HG02973 (cell line): Measurements from ENCODE around the gene PGAP1.

ENCODE experiments used
- ATAC-seq: cut with Tn5 transposase; IDR thresholded peaks from one replicate; pipeline ENCODE4 v1.9.1; 2021; ENCODE audit warnings: moderate library complexity; ENCODE audit not compliant: unreplicated experiment

The PGAP1 gene

GRCh38 chr2:196926562-196927375 is at the start of gene PGAP1:
PGAP1 (minus strand) TSS chr2:196926707; CDS start chr2:196926616, 91 bp downstream.
- ATAC-seq: peak; percentile 86

GRCh38 chr2:196974970-196975369 is 48.5 kb upstream of the PGAP1 start:
- ATAC-seq: no peak

DNA sequence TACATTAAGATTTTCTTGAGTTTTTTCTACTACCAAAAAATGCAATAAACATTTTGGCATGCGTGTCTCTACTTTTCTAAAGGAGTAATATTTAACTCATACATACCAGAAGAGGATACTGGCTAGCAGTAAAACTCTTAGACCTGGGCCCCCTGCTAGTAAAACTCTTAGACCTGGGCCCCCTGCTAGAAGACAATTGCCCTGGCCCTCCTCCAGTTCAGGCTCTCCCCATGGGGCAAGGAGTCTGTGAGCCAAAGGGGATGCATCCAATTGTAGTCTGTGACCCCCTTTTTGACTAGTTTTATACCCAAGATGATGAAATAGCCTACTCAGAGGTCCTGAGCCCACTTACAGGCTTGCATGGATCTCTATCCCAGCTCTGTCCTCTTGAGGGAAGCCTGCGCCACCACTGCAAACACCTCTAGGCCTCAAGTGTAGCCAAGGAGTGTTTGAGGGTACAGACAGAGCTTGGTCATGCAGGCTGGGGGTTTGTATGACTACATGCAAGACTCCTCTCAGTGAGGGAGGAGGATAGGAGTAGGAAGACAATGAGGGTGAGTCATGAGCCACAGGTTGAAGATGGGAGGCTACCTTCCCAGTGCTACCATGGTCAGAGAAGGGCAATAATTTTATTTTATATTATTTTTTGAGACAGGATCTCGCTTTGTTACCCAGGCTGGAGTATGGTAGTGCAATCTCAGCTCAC is 45.2 kb upstream of the PGAP1 start:
- no peak for ATAC-seq

GRCh38 chr2:196970099-196970498 is 43.6 kb upstream of the PGAP1 start:
- no peak for ATAC-seq

- no peak for ATAC-seq
Observed at GRCh38 chr2:196968516-196968915, 42.0 kb upstream of the PGAP1 start.

- ATAC-seq: no peak
Observed at GRCh38 chr2:196967775-196968174, 41.3 kb upstream of the PGAP1 start.

GRCh38 chr2:196967116-196967515 is 40.6 kb upstream of the PGAP1 start:
- ATAC-seq: no peak

DNA sequence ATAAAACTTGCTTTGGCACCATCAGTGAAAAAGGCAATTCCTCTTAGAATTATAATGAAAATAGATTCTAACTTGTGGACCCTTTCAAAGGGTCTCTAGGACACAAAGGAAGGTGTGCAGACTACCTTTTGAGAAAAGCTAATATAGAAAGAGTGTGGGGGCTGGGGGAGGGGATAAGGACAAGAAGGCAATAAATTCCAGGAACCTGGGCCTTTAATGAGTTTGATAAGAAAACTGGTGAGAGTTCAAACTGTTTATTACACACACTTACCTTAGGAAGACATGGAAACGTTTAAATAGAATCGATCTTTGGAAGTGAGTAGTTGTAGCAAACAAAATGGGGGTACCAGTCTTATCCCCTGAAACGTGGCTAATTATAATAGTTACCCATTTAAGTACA is 39.6 kb upstream of the PGAP1 start:
- no peak for ATAC-seq

GRCh38 chr2:196965651-196966050 is 39.1 kb upstream of the PGAP1 start:
- ATAC-seq: no peak

- no peak for ATAC-seq
Observed at GRCh38 chr2:196963961-196964360, 37.5 kb upstream of the PGAP1 start.

DNA sequence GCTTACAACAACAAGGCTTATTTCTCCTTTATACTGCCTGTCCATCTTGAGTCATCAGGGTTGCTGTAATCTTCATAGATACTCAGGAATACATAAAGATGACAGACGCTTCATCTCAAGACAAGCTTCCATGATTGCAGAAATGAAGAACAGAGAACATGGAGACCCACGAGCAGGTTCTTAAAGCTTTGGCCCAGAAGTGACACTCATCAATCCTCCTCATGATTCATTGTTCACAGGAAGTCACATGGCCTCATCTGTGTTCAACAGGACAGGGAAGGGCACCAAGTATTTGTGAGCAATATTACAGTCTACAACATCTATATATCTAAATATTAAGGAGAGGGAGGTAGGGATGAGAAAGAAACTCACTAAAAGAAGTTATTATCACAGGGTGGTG is 36.5 kb upstream of the PGAP1 start:
- no peak for ATAC-seq

DNA sequence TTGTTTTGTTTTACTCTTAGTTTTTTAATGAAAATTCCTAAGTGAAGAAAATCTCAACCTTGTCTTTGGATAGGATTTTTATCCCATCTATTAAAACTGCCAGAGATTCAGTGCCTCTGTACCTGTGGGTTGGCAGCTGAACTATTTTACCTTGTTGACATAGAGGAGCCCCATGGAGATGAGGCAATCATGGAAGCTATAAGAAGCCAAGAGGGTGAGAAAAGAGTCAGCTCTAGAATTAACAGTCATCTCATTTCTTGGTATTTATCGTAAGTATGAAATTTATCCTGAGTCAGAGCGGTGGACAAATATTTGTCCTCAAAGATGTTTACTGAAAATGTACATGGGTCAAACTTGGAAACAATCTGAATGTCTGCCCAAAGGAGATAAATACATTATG is 35.8 kb upstream of the PGAP1 start:
- no peak for ATAC-seq

- peak; percentile 98 for ATAC-seq
Observed at GRCh38 chr2:196961889-196962288, 35.4 kb upstream of the PGAP1 start.

DNA sequence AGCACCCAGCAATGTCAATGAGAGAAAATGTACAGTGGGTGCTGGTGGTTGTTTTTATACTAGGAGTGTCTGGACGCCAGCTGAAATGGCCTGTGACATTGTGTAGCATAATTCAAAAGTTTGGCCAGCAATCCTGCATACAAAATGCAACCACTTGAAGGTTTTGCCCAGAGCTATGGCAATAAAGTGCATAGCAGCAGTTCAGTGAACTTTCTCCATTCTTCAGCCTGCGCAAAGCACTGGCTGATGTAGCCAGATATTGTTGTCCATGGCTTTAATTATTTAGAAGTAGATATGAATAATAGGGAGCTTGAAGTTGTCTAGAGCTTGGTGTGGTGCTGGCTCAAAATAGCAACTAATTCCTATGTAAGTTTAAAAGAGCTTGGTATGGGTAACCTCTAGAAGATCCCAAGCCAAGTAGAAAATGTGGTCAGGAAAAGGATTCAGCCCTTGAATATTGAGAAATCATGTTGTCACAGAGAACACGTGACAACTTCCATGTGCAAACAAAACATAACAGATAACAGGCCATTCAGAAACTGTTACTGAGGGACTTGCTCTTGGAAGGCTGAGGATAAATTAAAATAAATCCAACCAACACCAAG is 33.3 kb upstream of the PGAP1 start:
- no peak for ATAC-seq

DNA sequence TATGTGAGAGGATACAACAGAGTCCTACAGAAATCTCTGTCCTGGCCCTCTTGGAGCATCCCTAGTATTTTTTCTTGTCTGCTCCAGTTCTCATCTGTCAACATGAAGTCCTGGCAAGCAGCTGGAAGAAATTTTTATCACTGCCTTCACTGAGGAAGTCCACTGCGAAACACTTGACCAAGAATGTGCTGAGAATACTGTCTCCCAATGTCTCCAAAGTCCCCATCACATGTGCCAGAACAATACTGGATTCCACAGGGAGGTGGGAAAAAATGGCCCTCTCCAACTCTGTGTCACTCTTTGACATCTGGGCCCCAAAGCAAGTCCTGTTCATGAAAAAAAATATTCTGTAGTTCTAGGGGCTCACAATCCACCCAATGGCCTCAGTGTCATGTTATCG is 32.8 kb upstream of the PGAP1 start:
- ATAC-seq: no peak

DNA sequence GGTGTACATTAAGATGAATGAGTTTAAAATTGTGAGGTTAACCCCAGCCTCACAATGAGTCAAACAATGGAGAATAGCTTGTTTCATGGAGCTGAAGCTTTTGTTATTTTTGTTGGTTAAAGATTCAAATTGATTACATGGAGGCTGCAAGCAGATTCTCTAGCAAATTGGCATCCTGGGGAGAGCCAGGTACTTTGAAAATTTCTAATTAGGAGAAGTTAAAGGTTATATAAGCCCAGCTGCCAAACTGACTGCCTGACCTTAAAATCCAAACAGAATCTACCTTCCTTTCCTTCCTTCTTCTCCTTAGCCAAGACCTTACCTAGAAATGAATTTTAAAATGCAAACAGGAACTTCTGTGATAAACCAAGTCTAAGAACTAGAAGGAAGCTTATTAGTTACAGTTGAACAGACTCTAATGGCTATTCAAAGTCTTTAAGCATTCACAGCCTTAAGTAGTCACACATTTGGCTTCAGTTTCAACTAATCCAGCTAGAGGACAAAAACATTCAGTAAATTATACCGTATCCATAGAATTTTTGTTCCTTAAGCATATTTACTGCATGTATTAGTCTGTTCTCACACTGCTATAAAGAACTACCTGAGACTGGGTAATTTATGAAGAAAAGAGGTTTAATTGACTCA is 31.5 kb upstream of the PGAP1 start:
- ATAC-seq: no peak

- no peak for ATAC-seq
Observed at GRCh38 chr2:196957442-196957841, 30.9 kb upstream of the PGAP1 start.

- no peak for ATAC-seq
Observed at GRCh38 chr2:196956069-196956468, 29.6 kb upstream of the PGAP1 start.

GRCh38 chr2:196955036-196955435 is 28.5 kb upstream of the PGAP1 start:
- no peak for ATAC-seq

GRCh38 chr2:196954001-196954400 is 27.5 kb upstream of the PGAP1 start:
- no peak for ATAC-seq

DNA sequence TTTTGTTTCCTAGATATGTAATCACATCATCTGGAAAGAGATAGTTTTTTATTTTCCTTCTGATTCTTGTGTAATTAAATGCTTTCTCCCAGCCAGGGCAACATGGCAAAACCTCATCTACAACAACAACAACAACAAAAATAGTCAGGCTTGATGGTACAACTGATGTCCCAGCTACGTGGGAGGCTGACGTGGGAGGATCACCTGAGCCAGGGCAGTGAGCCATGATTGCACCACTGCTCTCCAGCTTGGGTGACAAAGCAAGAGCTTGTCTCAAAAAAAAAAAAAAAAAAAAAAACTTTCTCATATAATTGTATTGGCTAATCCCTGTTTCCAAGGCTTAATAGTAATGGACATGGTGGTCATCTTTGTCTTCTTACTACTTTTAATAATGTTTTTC is 26.4 kb upstream of the PGAP1 start:
- no peak for ATAC-seq

GRCh38 chr2:196951973-196952372 is 25.5 kb upstream of the PGAP1 start:
- ATAC-seq: no peak
